Activated naive CD4-positive, alpha-beta T cell treated with anti-CD3 and anti-CD28 coated beads, Interleukin-2, amount 10 ng/mL, durations not matched to agents 7 days and 5 days (primary cell): ENCODE data around the gene MED12L.

ENCODE experiments used
- CTCF ChIA-PET: fragments of 350-600 bp; sonication (Branson Sonifier 250); formaldehyde crosslinking; loops from one replicate; lab custom pipeline; 2021; ENCODE audit warnings: antibody characterized with exemption; lab: Charles Lee
- DNase-seq: peaks from one replicate; pipeline ENCODE4 v3.0.0-alpha.2; 2020
- H3K27ac Mint-ChIP-seq: one replicate; pipeline ENCODE4 v1.8.0; 2021; ENCODE audit warnings: mild to moderate bottlenecking, moderate library complexity, mixed read lengths
- H3K27me3 Mint-ChIP-seq: one replicate; pipeline ENCODE4 v1.8.0; 2021; ENCODE audit warnings: mild to moderate bottlenecking, mixed read lengths
- H3K36me3 Mint-ChIP-seq: one replicate; pipeline ENCODE4 v1.8.0; 2021; ENCODE audit warnings: mixed read lengths
- H3K4me1 Mint-ChIP-seq: one replicate; pipeline ENCODE4 v1.8.0; 2021; ENCODE audit warnings: mixed read lengths
- H3K4me3 Mint-ChIP-seq: one replicate; pipeline ENCODE4 v1.8.0; 2021; ENCODE audit warnings: mild to moderate bottlenecking, moderate library complexity, mixed read lengths
- H3K9me3 Mint-ChIP-seq: one replicate; pipeline ENCODE4 v1.8.0; 2021; ENCODE audit warnings: mixed read lengths

Gene MED12L

GRCh38 chr3:151436675-151437446, 351.4 kb downstream of the MED12L start:
- Mint-ChIP-seq H3K9me3 (no peaks in the 10 kb centered on the region), H3K4me1 (no peaks in the 10 kb centered on the region), H3K27me3 (no peaks in the 10 kb centered on the region), H3K4me3 (no peak overlapping the region), H3K36me3 (no peaks in the 10 kb centered on the region), H3K27ac (no peak overlapping the region)
- DNase-seq: no peak
- CTCF ChIA-PET: interaction anchor here (1.0 kb wide), 1 partner anchor 30 kb away, joined by 3 read pairs; no protein-coding TSS in a partner anchor

GRCh38 chr3:151437906-151438305, 352.4 kb downstream of the MED12L start:
- H3K4me3 Mint-ChIP-seq: no peak overlapping the region
- CTCF ChIA-PET: interaction anchor here (0.8 kb wide), 1 partner anchor 404 kb away, joined by 3 read pairs; no protein-coding TSS in a partner anchor
- H3K36me3 Mint-ChIP-seq: no peaks in the 10 kb centered on the region
- no peak overlapping the region for H3K27ac Mint-ChIP-seq
- H3K4me1 Mint-ChIP-seq: no peaks in the 10 kb centered on the region
- H3K27me3 Mint-ChIP-seq: no peaks in the 10 kb centered on the region
- no peaks in the 10 kb centered on the region for H3K9me3 Mint-ChIP-seq
- DNase-seq: no peak

GRCh38 chr3:151439652-151440125, 354.2 kb downstream of the MED12L start:
- no peaks in the 10 kb centered on the region for H3K9me3 Mint-ChIP-seq
- no peaks in the 10 kb centered on the region for H3K4me1 Mint-ChIP-seq
- H3K4me3 Mint-ChIP-seq: no peak overlapping the region
- CTCF ChIA-PET: interaction anchor here (1.0 to 2.3 kb wide), 4 partner anchors 20 to 479 kb away, joined by 3 to 9 read pairs (median 5); no protein-coding TSS in a partner anchor
- no peaks in the 10 kb centered on the region for H3K36me3 Mint-ChIP-seq
- DNase-seq: no peak
- no peak overlapping the region for H3K27ac Mint-ChIP-seq
- H3K27me3 Mint-ChIP-seq: no peaks in the 10 kb centered on the region

- CTCF ChIA-PET: interaction anchor here (1.2 to 2.3 kb wide), 3 partner anchors 19 to 398 kb away, joined by 3 to 9 read pairs (median 3); no protein-coding TSS in a partner anchor
- no peak overlapping the region for H3K27ac Mint-ChIP-seq
- H3K4me1 Mint-ChIP-seq: no peaks in the 10 kb centered on the region
- H3K27me3 Mint-ChIP-seq: no peaks in the 10 kb centered on the region
- H3K4me3 Mint-ChIP-seq: no peak overlapping the region
- H3K36me3 Mint-ChIP-seq: no peaks in the 10 kb centered on the region
- H3K9me3 Mint-ChIP-seq: no peaks in the 10 kb centered on the region
- no peak for DNase-seq
Measured at GRCh38 chr3:151440940-151441339, 355.5 kb downstream of the MED12L start.

- Mint-ChIP-seq H3K4me3 (no peak overlapping the region), H3K27ac (no peak overlapping the region), H3K27me3 (no peaks in the 10 kb centered on the region), H3K9me3 (no peaks in the 10 kb centered on the region), H3K36me3 (no peaks in the 10 kb centered on the region), H3K4me1 (no peaks in the 10 kb centered on the region)
- CTCF ChIA-PET: interaction anchor here (0.9 kb wide), 1 partner anchor 475 kb away, joined by 3 read pairs; no protein-coding TSS in a partner anchor
- no peak for DNase-seq
Measured at GRCh38 chr3:151443583-151443982, 358.1 kb downstream of the MED12L start.

- Mint-ChIP-seq H3K4me1 (no peaks in the 10 kb centered on the region), H3K4me3 (no peak overlapping the region), H3K27me3 (no peaks in the 10 kb centered on the region), H3K27ac (no peak overlapping the region), H3K9me3 (no peaks in the 10 kb centered on the region), H3K36me3 (no peaks in the 10 kb centered on the region)
- CTCF ChIA-PET: no interaction called here
- no peak for DNase-seq
Measured at GRCh38 chr3:151445273-151446001, 360.0 kb downstream of the MED12L start.

GRCh38 chr3:151446002-151446340, 360.5 kb downstream of the MED12L start:
- no peak overlapping the region for H3K4me3 Mint-ChIP-seq
- CTCF ChIA-PET: no interaction called here
- DNase-seq: no peak
- H3K27me3 Mint-ChIP-seq: peaks cover 2% of the 10 kb centered on the region
- H3K4me1 Mint-ChIP-seq: no peaks in the 10 kb centered on the region
- H3K27ac Mint-ChIP-seq: no peak overlapping the region
- no peaks in the 10 kb centered on the region for H3K9me3 Mint-ChIP-seq
- H3K36me3 Mint-ChIP-seq: no peaks in the 10 kb centered on the region

- H3K36me3 Mint-ChIP-seq: no peaks in the 10 kb centered on the region
- peaks cover 5% of the 10 kb centered on the region for H3K27me3 Mint-ChIP-seq
- DNase-seq: no peak
- no peak overlapping the region for H3K4me3 Mint-ChIP-seq
- no peaks in the 10 kb centered on the region for H3K4me1 Mint-ChIP-seq
- H3K9me3 Mint-ChIP-seq: no peaks in the 10 kb centered on the region
- CTCF ChIA-PET: no interaction called here
- no peak overlapping the region for H3K27ac Mint-ChIP-seq
Measured at GRCh38 chr3:151452368-151452767, 366.9 kb downstream of the MED12L start.

- peaks cover 5% of the 10 kb centered on the region for H3K27me3 Mint-ChIP-seq
- H3K4me3 Mint-ChIP-seq: no peak overlapping the region
- no peaks in the 10 kb centered on the region for H3K9me3 Mint-ChIP-seq
- H3K36me3 Mint-ChIP-seq: no peaks in the 10 kb centered on the region
- CTCF ChIA-PET: no interaction called here
- H3K27ac Mint-ChIP-seq: no peak overlapping the region
- no peaks in the 10 kb centered on the region for H3K4me1 Mint-ChIP-seq
- no peak for DNase-seq
Measured at GRCh38 chr3:151452841-151453240, 367.4 kb downstream of the MED12L start.

- CTCF ChIA-PET: interaction anchor here (1.3 kb wide), 1 partner anchor 11 kb away, joined by 5 read pairs; no protein-coding TSS in a partner anchor
- Mint-ChIP-seq H3K4me3 (no peak overlapping the region), H3K36me3 (no peaks in the 10 kb centered on the region), H3K27me3 (peaks cover 23% of the 10 kb centered on the region), H3K27ac (no peak overlapping the region), H3K4me1 (peaks cover 2% of the 10 kb centered on the region), H3K9me3 (no peaks in the 10 kb centered on the region)
- DNase-seq: no peak
Measured at GRCh38 chr3:151456065-151456464, 370.6 kb downstream of the MED12L start.

- DNase-seq: no peak
- peaks cover 31% of the 10 kb centered on the region for H3K27me3 Mint-ChIP-seq
- H3K4me3 Mint-ChIP-seq: no peak overlapping the region
- peaks cover 2% of the 10 kb centered on the region for H3K4me1 Mint-ChIP-seq
- H3K9me3 Mint-ChIP-seq: no peaks in the 10 kb centered on the region
- no peak overlapping the region for H3K27ac Mint-ChIP-seq
- CTCF ChIA-PET: interaction anchor here (2.5 kb wide), 1 partner anchor 9 kb away, joined by 11 read pairs; no protein-coding TSS in a partner anchor
- no peaks in the 10 kb centered on the region for H3K36me3 Mint-ChIP-seq
Measured at GRCh38 chr3:151459358-151459757, 373.9 kb downstream of the MED12L start.

GRCh38 chr3:151460228-151460627, 374.8 kb downstream of the MED12L start:
- Mint-ChIP-seq H3K9me3 (no peaks in the 10 kb centered on the region), H3K36me3 (no peaks in the 10 kb centered on the region), H3K4me3 (no peak overlapping the region), H3K27me3 (peaks cover 31% of the 10 kb centered on the region), H3K4me1 (peaks cover 2% of the 10 kb centered on the region), H3K27ac (no peak overlapping the region)
- DNase-seq: no peak
- CTCF ChIA-PET: interaction anchor here (0.8 to 2.5 kb wide), 2 partner anchors 8 to 20 kb away, joined by 3 to 11 read pairs; no protein-coding TSS in a partner anchor

- H3K27ac Mint-ChIP-seq: peak within 1 kb of the TSS; percentile 5
- H3K36me3 Mint-ChIP-seq: no peaks in the 10 kb centered on the region
- H3K9me3 Mint-ChIP-seq: no peaks in the 10 kb centered on the region
- CTCF ChIA-PET: no interaction called here
- peaks cover 31% of the 10 kb centered on the region for H3K27me3 Mint-ChIP-seq
- no peak for DNase-seq
- H3K4me1 Mint-ChIP-seq: peaks cover 2% of the 10 kb centered on the region
- no peak within 1 kb of the TSS for H3K4me3 Mint-ChIP-seq
Measured at GRCh38 chr3:151460774-151461450, 375.4 kb downstream of the MED12L start, which contains the start of gene IGSF10. Gene IGSF10 (minus strand): TSS chr3:151461061. CDS start chr3:151458709, 2,352 bp downstream.

- H3K27ac Mint-ChIP-seq: no peak overlapping the region
- H3K9me3 Mint-ChIP-seq: no peaks in the 10 kb centered on the region
- no peak for DNase-seq
- no peaks in the 10 kb centered on the region for H3K36me3 Mint-ChIP-seq
- CTCF ChIA-PET: no interaction called here
- H3K4me1 Mint-ChIP-seq: peaks cover 2% of the 10 kb centered on the region
- H3K27me3 Mint-ChIP-seq: peaks cover 31% of the 10 kb centered on the region
- H3K4me3 Mint-ChIP-seq: no peak overlapping the region
Measured at GRCh38 chr3:151462278-151462780, 376.9 kb downstream of the MED12L start.
